Measurements from ENCODE around the gene CASKIN2. TPM values are rescaled to one million over a fixed set of nuclear protein-coding genes. Genes with fewer than 3 reads are reported as not detected.

Gene CASKIN2
- total RNA-seq, 1 experiment from 2014 or later, result 37.0 TPM

- Histone ChIP-seq H4K91ac (ENCODE audit: insufficient read length, low read depth, low read length) (no peak overlapping the region), H2BK15ac (ENCODE audit: low read depth, low read length) (no peak overlapping the region), H3K23ac (ENCODE audit: insufficient read length, low read depth, low read length) (no peak overlapping the region), H3K79me1 (ENCODE audit: insufficient read depth, low read depth, low read length, poor library complexity, severe bottlenecking) (no peaks in the 10 kb centered on the region), H4K8ac (replicated peaks; ENCODE audit: insufficient read length, low read depth, low read length) (no peak overlapping the region), H2AK5ac (ENCODE audit: insufficient read length, low read length) (no peak overlapping the region), H3K27ac (ENCODE audit: insufficient read length, low read depth, low read length) (no peak overlapping the region), H3K4me2 (ENCODE audit: insufficient read depth, insufficient read length, low read length) (no peak overlapping the region), H3K9ac (ENCODE audit: extremely low read depth, insufficient read length, low read length) (no peak overlapping the region), H3K23me2 (ENCODE audit: insufficient read length, low read depth, low read length, poor library complexity, severe bottlenecking) (no peaks in the 10 kb centered on the region), H3K9me3 (ENCODE audit: control insufficient read depth, low read depth, low read length) (no peaks in the 10 kb centered on the region), H2AFZ (ENCODE audit: low read length) (no peak overlapping the region), H2BK120ac (ENCODE audit: low read depth, low read length, poor library complexity, severe bottlenecking) (no peak overlapping the region), H3K56ac (ENCODE audit: insufficient read length, low read depth, low read length) (no peak overlapping the region), H3T11ph (ENCODE audit: low read length) (no peak overlapping the region), H4K20me1 (ENCODE audit: control insufficient read depth, insufficient read depth, insufficient read length) (no peaks in the 10 kb centered on the region), H4K5ac (ENCODE audit: insufficient read length, low read depth, low read length) (no peak overlapping the region), H2BK12ac (ENCODE audit: insufficient read length, low read depth, low read length) (no peak overlapping the region), H3K79me2 (ENCODE audit: insufficient read depth, low read length) (no peaks in the 10 kb centered on the region), H2BK20ac (ENCODE audit: low read depth, low read length, poor library complexity, severe bottlenecking) (no peak overlapping the region), H3K4ac (ENCODE audit: low read depth, low read length) (no peak overlapping the region), H2BK5ac (ENCODE audit: insufficient read length, low read length) (no peak overlapping the region), H3K14ac (ENCODE audit: insufficient read depth, low read length) (no peak overlapping the region), H3K27me3 (ENCODE audit: insufficient read depth, low read length) (no peaks in the 10 kb centered on the region), H3K4me1 (ENCODE audit: insufficient read depth, low read length) (no peaks in the 10 kb centered on the region), H3K18ac (ENCODE audit: insufficient read length, low read depth, low read length) (no peak overlapping the region)
- Mint-ChIP-seq H3K4me1 (peaks cover 8 to 9% of the 10 kb centered on the region in 2 experiments), H3K27me3 (ENCODE audit: low read depth) (no peaks in the 10 kb centered on the region), H3K27ac (no peak overlapping the region; a peak in 2 of 7 replicates), H3K36me3 (ENCODE audit: insufficient read depth in 1 of 3, low read depth in 3 of 3) (peaks cover 5 to 22% (median 14%) of the 10 kb centered on the region in 3 experiments; a peak in 5 of 7 replicates), H3K9me3 (no peaks in the 10 kb centered on the region), H3K4me3 (no peak overlapping the region)
- DNase-seq, result no peak
- no CpG with 5 or more reads among the region's 6 CpGs for WGBS (ENCODE audit: extremely low coverage, insufficient read length, low lambda C conversion rate)
- TF ChIP-seq CTCF (conservative IDR thresholded peaks at IDR 0.05), result no peak
Measured at GRCh38 chr17:75474736-75475135, 40.6 kb downstream of the CASKIN2 start.
